A549 (cell line): ENCODE results near the gene ABCA7.

Experiments used
- CHD2 ChIP-seq: fragments of 150-350 bp; IDR thresholded peaks from 2 replicates; pipeline ENCODE4 v1.6.1; 2014; ENCODE audit warnings: low read length; ENCODE audit not compliant: partially characterized antibody
- CTCF ChIP-seq: fragments of >200 bp; sonication (Bioruptor Twin); formaldehyde crosslinking; IDR thresholded peaks from 3 replicates; pipeline ENCODE4 v1.5.1; 2016
- E2F6 ChIP-seq: IDR thresholded peaks from 2 replicates; pipeline ENCODE4 v1.6.1; 2012; ENCODE audit warnings: low read depth, borderline replicate concordance
- HMGXB4 ChIP-seq: fragments of 250-450 bp; sonication (Bioruptor Pico); IDR thresholded peaks from 2 replicates; pipeline ENCODE4 v1.5.0; 2021; ENCODE audit warnings: mild to moderate bottlenecking, moderate library complexity, borderline replicate concordance
- PHF8 ChIP-seq: fragments of 200-600 bp; sonication (generic); IDR thresholded peaks from 2 replicates; pipeline ENCODE4 v1.6.1; 2016; ENCODE audit warnings: low read depth, mild to moderate bottlenecking, antibody characterized with exemption, moderate library complexity, borderline replicate concordance
- RAD21 ChIP-seq, 2 experiments: fragments of >200 bp in 1 of 2; sonication (Bioruptor Twin) in 1 of 2; formaldehyde crosslinking in 1 of 2; IDR thresholded peaks in 1 of 2; conservative IDR thresholded peaks in 1 of 2; 2 replicates in 1 of 2; 3 replicates in 1 of 2; pipeline ENCODE4 v1.6.1; 2012 to 2018; ENCODE audit warnings: inconsistent platforms in 1 of 2
- REST ChIP-seq: fragments of 200-600 bp; sonication (generic); IDR thresholded peaks from 2 replicates; pipeline ENCODE4 v1.6.1; 2016; ENCODE audit warnings: antibody characterized with exemption, mild to moderate bottlenecking, moderate library complexity
- RFX5 ChIP-seq: fragments of 450-650 bp; IDR thresholded peaks from 2 replicates; pipeline ENCODE4 v1.7.1; 2014; ENCODE audit warnings: antibody characterized with exemption, mild to moderate bottlenecking, moderate library complexity
- RNF2 ChIP-seq: fragments of 200-600 bp; sonication (generic); IDR thresholded peaks from 2 replicates; pipeline ENCODE4 v1.6.1; 2016; ENCODE audit warnings: low read depth, mild to moderate bottlenecking, antibody characterized with exemption, moderate library complexity, borderline replicate concordance
- USF2 ChIP-seq: fragments of 450-650 bp; IDR thresholded peaks from 2 replicates; pipeline ENCODE4 v1.6.1; 2014; ENCODE audit warnings: antibody characterized with exemption

GRCh38 chr19:1004803-1005664, 34.9 kb upstream of the ABCA7 start:
- TF ChIP-seq CTCF (no peak), RNF2 (no peak), E2F6 (no peak), PHF8 (no peak), RFX5 (no peak), CHD2 (no peak), HMGXB4 (CRISPR knock-in tag) (no peak), REST (no peak), USF2 (no peak), RAD21 (conservative IDR thresholded peaks at IDR 0.05 in 1 of 2, IDR thresholded peaks at IDR 0.05 in 1 of 2) (no peak)
